Activated CD4-positive, CD25-positive, alpha-beta regulatory T cell treated with anti-CD3 and anti-CD28 coated beads, Interleukin-2, amount 50 U/mL, for 16 hours (primary cell): ENCODE data around the gene ZDHHC7.
A peak's percentile ranks its signal among the peaks of the same experiment; 100 is the strongest.

ENCODE experiments used
- DNase-seq: peaks from one replicate; pipeline ENCODE4 v3.0.0-alpha.2; 2020; ENCODE audit warnings: low read depth, low spot score

Gene ZDHHC7

DNA sequence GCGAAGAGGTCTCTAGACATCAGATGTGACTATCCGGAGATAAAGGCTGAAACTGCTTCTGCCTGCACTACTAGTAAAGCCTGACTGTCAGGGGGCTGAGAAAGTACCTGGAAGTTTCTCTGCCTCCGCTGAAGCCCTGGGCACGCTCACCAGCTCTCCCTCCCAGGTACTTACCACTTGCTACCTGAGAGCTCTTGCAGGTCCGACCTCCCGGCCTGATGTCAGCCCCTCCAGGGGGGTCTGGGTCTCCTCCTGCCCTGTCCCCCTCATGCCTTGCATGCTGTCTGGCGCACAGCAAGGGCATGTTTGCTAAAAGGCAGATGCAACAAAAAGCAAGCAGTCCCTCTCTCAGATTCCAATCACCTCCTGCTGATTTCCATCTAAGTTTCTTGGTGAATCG is 17.4 kb downstream of the ZDHHC7 start:
- no peak for DNase-seq

DNA sequence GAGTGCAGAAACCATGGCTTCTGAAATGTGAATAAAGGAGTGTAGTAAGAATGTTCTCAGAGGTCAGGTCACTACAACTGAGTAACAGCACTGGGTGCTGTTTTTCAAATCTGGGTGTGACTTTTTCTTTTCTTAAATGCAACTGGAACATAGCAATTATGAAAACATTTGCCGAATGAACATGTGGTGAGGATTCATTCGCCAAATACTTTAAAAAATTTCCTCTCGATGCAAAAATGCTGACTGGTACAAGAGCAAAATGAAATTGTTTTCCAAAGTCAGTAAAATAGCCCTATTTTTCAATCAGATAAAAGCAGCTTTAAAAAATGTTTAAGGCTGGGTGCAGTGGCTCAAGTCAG is 18.6 kb downstream of the ZDHHC7 start:
- no peak for DNase-seq

DNA sequence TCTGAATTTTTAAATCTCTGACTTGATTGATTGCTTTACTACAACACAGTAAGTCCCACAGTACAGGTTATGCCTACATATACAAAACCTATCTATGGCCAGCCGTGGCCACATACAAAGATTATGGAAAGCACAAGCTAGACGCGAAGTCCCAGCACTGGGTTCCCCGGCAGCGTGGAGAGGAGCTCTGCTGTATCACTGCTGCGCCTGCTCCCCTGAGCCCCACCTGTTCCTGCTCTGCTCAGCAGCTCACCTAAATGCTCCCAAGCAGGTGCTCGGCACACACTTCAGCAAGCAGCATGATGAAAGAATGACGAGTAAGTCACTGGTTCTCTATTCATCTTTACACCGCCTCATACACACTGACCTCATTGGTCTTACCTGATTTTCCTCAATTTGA is 20.6 kb downstream of the ZDHHC7 start:
- no peak for DNase-seq

DNA sequence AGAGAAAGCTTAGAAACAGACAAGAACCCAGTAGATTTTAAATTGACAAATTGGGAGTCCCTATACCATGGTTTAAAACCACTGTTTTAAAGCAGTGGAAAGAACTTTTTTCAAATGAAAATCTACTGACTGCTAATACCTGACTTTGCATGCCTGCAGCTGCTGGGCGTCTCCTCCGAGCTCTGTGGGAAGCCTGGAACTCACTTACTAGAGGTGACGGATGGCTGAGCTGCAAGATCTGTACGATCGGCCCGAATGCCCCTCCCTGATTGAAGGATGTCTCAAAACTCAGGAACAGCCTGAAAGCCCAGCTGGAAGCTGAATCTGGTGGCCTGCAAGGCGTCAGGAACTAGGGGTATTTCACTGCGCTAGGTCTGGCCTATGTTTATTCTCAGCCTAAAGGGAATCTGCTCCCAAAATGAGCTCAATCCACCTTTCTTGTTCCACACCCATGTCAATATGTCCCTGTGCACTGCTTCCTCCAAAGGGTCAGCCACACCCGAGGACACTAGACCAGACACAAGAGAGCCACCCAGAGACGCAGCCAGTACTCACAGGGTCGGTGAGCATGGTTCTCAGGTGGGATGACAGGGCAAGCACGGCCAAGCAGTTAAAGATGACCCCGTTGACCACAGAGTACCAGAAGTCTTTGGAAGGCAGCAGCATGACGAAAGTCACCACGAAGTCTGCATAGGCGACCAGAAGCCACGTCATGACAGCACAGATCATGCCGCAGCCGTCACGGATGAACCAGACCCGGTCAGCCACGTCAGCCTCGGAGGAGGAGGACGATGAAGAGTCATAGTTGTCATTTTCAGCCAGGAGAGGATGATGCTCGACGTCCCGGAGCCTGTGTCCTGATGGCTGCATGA is 21.4 kb downstream of the ZDHHC7 start:
- DNase-seq: no peak

DNA sequence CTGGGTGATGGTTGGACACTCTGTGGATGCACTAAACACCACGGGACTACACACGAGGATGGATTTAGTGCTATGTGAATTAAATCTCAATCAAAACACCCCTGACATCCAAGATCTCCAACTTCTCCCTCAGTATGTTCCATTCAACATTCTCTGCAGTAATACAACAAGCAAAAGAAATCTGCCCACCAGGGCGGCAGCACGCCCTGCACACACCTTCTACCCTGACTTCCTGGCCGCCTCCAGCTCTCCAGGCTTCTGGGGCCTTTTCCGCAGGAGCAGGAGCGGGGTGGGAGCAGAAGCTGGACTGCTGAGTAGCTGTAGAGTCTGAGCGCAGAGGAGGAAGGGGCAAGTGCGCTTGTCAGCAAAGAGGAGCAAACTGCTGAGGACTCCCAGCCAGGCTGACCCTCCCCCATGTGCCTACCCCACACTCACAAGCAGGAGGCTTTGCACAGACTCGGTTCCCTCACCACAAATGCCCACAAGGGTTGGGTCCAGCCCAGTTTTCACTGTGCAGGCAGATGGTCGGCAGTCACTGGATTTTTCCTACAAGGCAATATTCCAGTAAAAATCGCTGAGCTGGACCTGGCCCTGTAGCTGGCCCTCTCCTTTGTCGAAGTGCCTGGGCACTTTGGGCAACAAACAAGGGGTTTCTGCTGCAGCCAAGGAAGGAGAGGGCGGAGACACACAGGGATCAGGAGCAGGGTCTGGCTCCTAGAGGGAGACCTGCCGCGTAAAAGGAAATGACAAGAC is 22.8 kb downstream of the ZDHHC7 start:
- DNase-seq: no peak

DNA sequence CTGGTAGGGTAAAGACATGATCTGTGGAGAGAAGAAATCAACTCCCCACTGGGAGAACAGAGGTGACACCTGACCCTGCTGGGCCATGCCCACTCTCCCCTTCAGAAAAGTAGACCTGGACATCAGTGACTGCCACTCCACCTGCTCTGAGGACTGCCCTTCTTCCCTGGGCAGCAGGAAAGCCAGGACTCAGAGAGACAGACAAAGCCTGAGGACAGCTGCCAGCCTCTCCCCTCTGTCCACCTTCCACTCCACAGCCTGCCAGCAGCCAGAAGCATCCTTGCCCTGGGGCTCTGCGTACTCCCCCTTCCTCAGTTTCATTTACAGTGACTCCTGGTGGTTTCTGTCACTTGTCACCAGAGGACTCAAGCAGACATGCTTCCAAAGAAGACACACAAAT is 24.5 kb downstream of the ZDHHC7 start:
- no peak for DNase-seq

DNA sequence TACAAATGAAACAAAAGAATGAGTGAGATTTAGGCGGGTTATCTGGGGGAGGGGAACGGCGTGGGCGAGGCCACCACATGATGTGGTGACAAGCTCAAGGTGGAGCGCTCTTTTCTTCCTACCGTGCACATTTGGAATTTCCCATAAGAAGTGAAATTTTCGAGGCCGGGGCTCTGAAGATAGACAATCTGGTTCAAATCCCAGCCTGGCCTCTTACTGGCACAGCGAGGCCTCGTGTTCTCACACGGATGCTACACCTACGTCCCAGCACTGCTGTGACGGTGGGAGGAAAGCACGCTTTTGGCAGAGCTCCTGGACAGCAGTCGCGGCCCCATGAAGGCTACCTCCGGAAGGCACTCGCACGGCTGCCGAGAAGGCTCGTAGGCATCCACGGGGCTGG is 25.2 kb downstream of the ZDHHC7 start:
- DNase-seq: no peak

DNA sequence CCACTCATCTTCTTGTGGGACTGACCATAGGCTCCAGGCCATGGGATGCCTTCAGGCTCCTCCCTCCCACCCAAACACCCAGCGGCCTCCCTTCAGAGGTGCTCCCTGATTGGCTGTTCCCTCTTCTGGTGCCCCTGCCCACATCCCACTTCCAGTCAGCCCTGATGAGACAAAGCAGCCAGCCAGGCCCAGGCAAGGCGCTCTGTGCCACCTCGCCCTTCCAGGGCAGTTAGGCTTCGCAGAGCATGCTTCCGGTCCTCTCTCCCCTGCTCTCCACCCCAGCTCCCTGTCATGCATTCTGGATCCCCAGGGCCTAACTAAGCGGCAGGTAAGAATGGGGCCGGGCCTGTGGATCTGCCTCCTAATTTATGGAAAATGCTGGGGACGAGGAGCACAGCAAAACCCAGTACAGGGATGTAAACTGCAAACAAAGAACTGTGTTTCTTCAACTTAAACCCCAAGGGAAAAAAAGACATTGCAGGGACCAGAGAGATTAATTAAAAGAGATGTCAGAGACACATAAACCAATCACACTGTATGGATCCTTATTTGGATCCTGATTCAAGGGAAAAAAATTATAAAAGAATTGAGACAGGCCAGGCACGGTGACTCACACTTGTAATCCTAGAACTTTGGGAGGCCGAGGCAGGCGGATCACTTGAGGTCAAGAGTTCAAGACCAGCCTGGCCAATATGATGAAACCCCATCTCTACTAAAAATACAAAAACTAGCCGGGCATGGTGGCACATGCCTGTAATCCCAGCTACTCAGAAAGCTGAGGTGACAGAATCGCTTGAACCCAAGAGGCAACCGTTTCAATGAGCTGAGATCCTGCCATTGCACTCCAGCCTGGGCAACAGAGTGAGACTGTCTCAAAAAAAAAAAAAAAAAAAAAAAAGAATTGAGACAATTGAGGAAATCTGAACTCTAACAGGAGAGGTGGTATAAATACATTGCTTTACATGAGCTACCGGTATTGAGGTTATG is 26.0 kb downstream of the ZDHHC7 start:
- DNase-seq: no peak

DNA sequence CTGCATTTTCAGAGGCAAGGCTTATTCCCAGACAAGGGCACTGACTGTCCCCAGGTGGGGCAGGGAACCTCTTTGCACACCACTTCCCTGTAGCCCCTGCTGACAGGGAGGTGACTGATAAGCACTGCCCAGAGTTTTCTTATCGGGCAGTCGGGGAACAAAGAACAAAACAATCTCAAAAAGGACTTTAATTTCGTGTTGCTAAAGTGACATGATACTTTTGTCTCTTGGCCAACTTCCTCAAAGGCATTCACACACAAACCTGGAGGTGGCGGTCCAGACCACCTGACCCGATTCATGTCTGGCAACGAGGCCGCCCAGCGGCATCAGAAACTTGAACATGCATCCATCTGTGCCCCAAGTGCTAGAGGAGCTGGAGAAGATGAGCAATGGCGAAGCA is 28.9 kb downstream of the ZDHHC7 start:
- DNase-seq: no peak

DNA sequence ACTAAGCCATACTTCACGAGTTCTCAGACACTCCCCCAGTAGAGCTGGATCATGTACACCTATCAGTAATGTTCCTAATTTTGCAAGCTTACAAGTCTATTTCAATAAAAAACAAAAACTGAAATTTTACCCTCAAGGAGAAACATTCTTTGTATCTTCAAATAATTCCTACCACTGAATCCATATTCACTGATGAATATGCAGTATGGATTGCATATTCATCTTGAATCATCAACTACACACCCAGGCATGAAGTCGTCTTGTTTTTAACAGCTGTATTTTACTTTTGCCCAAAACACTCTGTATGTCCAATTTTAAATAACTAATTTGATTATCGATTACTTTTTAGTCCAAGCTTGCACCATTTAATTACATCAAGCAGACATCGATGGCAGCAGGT is 31.8 kb downstream of the ZDHHC7 start:
- no peak for DNase-seq

DNA sequence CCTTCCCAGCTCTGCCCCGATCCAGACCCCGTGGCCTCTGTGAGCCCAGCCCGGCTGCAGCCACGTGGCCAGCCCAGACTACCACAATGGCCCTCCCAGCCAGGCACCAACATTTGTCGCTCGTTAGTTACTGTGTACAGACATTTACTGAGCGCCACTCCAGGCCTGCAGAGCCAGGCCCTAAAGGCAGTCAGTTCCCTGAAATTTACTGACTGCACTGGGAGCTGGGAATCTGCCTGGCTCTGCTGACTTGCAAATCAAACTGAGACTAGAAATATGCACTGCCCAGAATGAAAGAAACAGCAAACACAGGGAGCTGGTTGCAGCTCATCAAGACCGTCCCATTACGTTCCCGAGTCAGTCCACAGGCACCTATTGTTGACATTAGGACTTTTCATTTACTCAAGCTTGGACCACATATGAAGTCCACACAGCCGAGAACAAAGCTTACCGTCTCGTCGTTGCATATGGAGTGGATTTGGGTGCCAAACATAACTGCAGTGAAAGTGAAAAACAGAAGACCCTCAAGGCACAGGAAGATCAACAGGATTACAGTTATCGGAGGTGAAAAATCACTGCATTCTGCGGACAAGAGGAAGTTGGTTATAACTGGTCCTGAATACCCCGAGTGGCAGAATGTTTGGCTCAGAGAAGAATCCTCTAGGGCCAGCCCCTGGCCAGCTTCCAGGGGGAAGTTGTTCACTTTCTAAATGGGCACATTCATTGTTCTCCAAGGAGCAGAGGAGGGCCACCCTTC is 34.5 kb downstream of the ZDHHC7 start:
- DNase-seq: no peak

DNA sequence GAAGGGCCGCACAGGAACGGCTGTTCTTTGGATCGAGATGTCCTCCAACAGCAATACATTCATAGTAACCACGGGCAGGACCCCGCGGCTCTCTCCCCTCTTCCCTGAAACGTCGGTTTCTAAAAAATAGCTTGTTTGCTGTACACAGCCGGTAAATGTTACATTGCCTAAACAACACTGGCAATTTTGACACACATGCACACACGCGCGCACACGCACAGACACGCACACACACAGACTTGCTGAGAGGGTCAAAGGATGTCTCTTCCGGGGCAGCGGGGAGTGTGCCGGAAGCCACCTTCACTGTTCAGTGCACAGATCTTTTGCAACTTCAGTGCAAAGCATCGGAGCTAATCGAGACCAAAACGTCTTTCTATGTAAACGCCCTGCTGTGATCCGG is 35.8 kb downstream of the ZDHHC7 start:
- DNase-seq: no peak

DNA sequence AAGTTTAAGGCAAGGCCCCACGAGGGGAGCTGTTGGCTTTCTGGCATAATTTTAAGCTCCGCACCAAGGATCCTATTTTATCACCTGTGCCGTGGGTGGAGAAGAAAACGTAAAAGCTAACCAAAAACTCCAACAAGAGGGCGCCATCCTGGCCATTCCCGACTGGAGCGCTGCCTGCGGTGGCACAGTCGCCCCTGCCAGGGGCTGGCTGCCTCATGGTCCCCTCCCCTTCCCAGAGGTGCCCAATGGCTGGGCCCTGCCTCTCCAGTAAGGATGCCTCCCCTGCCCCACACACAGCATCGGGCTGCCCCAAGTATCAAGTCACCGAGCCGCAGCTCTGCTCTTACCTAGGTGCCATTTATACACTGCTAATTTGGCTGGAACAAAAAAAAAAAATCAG is 36.3 kb downstream of the ZDHHC7 start:
- no peak for DNase-seq

DNA sequence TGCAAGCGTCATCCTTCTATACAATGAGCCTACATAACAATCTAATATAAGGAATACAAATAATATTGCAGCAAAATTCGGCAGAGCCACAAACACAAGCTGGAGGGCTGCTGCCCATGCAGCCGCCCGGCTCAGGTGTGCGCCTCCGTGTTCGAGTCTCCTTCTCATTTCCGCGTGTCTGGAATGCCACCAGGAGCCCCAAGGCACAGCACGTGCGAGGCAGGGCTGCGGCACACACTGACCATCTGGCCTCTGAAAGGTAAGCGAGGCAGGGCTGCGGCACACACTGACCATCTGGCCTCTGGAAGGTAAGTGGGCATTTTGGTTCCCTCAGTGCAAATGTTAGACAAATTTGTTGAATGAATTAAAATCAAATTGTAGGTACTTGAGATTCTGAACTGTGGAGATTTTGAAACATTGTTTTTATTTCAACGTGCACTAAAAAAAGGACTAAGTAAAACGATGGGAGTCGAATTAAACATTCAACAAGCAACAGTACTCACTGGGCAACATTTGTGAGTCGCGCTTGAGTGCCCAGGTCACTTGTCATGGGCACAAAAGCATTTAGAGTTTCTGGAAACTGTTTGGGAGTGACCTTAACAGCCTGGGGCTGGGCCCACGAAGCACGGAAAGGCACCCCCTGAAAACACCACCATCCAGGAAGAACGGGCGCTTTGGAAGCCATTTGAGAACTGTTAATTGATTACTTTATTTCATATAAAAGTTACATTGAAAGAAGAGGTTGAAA is 37.4 kb downstream of the ZDHHC7 start:
- DNase-seq: no peak

DNA sequence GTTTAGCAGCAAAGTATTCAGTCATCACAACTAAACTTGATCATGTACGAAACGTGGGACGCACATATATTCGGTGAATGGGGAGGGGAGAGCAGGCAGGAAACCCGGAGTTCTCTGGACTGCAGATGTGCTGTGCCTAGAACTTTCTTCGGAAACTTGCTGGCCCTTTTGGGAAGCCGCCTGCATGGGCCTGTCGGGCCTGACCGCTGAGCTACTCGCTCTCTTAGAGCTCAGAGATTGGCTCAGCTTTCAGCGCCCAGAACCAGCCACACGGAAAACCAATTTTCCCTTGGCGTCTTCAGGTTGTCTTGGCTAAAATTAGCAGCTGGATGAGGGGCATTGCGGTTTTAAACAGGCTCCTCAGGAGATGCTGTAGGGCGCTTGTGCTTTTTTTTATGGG is 38.1 kb downstream of the ZDHHC7 start:
- no peak for DNase-seq

DNA sequence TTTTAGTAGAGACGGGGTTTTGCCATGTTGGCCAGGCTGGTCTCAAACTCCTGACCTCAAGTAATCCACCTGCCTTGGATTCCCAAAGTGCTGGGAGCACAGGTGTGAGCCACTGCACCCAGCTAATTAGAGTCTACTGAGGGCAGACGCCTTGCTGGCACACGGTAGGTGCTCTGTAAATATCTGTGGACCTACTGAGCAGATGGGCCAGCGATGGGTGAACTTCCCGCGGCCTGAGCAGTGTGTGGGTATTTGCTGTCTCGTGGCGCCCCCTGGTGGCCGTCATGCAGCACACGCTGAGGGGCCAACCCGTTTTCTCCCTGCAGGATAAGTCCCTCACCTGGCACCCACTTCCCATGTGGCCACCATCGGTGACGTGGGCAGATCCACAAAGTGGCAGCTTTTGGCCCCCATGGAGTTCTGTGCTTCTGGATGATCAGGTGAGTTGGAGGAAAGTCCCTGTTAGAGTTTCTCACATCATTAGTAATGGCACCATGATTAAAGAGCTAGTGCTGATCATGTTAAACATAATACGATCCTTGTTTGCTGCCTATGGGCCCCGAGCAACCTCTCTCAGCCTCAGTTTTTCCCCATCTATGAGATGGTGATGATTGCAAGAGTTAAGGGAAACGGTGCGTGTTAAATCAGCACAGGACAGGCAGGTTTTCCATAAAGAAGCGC is 40.7 kb downstream of the ZDHHC7 start:
- DNase-seq: peak; percentile 64

DNA sequence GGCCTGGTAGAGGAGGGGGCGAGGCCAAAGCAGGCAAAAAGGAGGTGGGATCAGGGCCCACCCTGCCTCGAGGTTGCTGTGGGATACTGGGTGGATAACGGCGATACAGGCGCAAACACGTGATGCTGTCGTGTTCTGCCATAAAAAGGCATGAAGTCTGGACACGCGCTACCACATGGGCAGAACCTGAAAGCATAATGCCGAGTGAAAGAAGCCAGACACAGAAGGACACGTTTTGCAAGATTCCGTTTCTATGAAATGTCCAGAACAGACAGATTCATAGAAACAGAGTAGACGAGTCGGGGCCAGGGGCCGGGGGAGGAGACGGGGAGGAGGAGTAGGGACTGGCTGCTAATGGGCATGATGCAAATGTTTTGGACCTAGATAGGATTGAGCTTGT is 43.5 kb downstream of the ZDHHC7 start:
- no peak for DNase-seq

DNA sequence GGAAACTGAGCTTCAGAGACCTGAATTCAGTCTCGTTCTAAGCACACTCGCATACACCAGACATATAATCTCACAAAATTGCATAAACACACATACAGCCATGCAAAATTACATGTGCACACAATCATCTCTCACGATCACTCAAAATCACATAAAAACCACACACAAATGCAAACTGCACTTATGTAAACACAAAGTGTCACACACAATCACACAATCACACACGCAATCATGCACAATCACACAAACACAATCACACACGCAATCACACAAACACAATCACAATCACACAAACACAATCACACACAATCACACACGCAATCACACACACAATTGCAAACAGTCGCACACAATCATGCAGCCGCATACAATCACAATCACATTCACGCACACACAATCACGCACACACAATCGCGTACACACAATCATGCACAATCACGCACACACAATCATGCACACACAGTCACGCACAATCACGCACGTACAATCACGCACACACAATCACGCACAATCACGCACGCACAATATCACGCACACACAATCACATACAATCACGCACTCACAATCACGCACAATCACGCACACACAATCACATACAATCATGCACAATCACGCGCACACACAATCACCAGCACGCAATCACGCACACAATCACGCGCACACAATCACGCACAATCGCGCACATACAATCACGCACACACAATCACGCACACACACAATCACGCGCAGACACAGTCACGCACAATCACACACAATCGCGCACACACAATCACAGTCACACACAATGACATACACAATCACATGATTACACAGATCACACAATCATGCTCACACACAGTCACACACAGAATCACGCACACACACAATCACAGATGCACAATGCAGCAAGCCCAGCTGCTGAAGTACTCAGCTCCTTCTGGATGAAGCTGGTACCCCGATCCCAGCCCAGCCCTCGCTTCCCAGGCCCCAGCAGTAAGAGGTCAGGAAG is 45.6 kb downstream of the ZDHHC7 start:
- no peak for DNase-seq
